NB4 (cell line): ENCODE measurements around the gene TTC34.

ENCODE experiments used
- CTCF ChIP-seq: IDR thresholded peaks from one replicate; pipeline ENCODE4 v1.5.1; 2012; ENCODE audit warnings: low read depth, low read length
- MAX ChIP-seq: IDR thresholded peaks from 2 replicates; pipeline ENCODE4 v1.6.1; 2011; ENCODE audit warnings: low read depth, low read length
- POLR2A ChIP-seq: IDR thresholded peaks from 2 replicates; pipeline ENCODE4 v1.6.1; 2011; ENCODE audit warnings: mild to moderate bottlenecking; ENCODE audit not compliant: insufficient read length; ENCODE audit errors: extremely low read depth

GRCh38 chr1:2815551-2815950 lies 14.1 kb upstream of the TTC34 start:
- TF ChIP-seq POLR2A (no peak), CTCF (no peak), MAX (no peak)
